GM13977 (cell line): ENCODE results near the gene BRMS1.

Experiments used
- DNase-seq: peaks from one replicate; pipeline ENCODE4 v3.0.0; 2012; ENCODE audit warnings: low spot score
- in situ Hi-C: fragments of 300-500 bp; cut with MboI; formaldehyde crosslinking; loops from one replicate; pipeline ENCODE4 v1.12.0; 2022; ENCODE audit warnings: low sequenced_read_pairs, low pct_unique_long_range_greater_than_20kb, mixed read lengths, inconsistent platforms; ENCODE audit not compliant: unreplicated experiment
- TF ChIP-seq, protein P1 (sequence below): IDR thresholded peaks from 2 replicates; pipeline ENCODE4 v1.5.1; 2012; ENCODE audit warnings: mild to moderate bottlenecking, control low read depth; ENCODE audit not compliant: insufficient read depth; ENCODE audit errors: extremely low read depth, missing control alignments

Gene BRMS1

GRCh38 chr11:66288671-66289547, 56.0 kb downstream of the BRMS1 start, which contains the start of gene YIF1A:
Gene YIF1A, minus strand, starts transcription at chr11:66289143. Its CDS starts 158 bp downstream, at chr11:66288985.
- DNase-seq = peak; percentile 100
- TF ChIP-seq, protein P1, sequence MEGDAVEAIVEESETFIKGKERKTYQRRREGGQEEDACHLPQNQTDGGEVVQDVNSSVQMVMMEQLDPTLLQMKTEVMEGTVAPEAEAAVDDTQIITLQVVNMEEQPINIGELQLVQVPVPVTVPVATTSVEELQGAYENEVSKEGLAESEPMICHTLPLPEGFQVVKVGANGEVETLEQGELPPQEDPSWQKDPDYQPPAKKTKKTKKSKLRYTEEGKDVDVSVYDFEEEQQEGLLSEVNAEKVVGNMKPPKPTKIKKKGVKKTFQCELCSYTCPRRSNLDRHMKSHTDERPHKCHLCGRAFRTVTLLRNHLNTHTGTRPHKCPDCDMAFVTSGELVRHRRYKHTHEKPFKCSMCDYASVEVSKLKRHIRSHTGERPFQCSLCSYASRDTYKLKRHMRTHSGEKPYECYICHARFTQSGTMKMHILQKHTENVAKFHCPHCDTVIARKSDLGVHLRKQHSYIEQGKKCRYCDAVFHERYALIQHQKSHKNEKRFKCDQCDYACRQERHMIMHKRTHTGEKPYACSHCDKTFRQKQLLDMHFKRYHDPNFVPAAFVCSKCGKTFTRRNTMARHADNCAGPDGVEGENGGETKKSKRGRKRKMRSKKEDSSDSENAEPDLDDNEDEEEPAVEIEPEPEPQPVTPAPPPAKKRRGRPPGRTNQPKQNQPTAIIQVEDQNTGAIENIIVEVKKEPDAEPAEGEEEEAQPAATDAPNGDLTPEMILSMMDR = peak; percentile 4
- in situ Hi-C loops = no loop called here

GRCh38 chr11:66287889-66288670, 56.8 kb downstream of the BRMS1 start:
- TF ChIP-seq, protein P1 = no peak
- DNase-seq = peak; percentile 51
- in situ Hi-C loops = no loop called here
